Measurements from ENCODE around the gene KCNMA1. TPM values are rescaled to one million over a fixed set of nuclear protein-coding genes. Genes with fewer than 3 reads are reported as not detected.

The KCNMA1 gene
- total and polyA plus RNA-seq, 7 donors: 15.3 to 427 (median 256) TPM

DNA sequence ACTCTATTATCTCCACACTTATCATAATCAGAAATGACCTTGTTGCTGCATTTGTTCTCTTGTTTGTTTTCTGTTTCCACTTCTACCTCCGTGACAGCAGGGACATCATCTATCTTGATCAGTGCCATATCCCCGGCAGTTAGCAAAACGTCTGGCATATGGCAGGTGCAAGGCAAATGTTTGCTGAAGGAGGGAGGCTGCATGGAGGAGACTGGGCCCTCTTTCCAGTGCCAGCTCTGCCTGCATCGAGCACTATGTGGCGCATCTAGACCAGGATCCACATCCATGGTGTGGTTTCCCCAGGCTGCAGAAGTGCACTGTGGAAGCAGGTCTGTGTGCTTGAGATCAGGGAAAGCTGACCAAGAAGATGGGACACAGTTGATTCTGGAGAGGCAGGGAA lies 181.2 kb downstream of the KCNMA1 start:
- intact Hi-C loops (cut with DNase I): loop anchor here (2.0 kb wide), 1 partner anchor 18 kb away; no protein-coding TSS in a partner anchor
- TF ChIP-seq POLR2A (IDR thresholded peaks at IDR 0.05): no peak
- no peak for TF ChIP-seq EP300 (IDR thresholded peaks at IDR 0.05)
- TF ChIP-seq, protein P1, sequence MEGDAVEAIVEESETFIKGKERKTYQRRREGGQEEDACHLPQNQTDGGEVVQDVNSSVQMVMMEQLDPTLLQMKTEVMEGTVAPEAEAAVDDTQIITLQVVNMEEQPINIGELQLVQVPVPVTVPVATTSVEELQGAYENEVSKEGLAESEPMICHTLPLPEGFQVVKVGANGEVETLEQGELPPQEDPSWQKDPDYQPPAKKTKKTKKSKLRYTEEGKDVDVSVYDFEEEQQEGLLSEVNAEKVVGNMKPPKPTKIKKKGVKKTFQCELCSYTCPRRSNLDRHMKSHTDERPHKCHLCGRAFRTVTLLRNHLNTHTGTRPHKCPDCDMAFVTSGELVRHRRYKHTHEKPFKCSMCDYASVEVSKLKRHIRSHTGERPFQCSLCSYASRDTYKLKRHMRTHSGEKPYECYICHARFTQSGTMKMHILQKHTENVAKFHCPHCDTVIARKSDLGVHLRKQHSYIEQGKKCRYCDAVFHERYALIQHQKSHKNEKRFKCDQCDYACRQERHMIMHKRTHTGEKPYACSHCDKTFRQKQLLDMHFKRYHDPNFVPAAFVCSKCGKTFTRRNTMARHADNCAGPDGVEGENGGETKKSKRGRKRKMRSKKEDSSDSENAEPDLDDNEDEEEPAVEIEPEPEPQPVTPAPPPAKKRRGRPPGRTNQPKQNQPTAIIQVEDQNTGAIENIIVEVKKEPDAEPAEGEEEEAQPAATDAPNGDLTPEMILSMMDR (IDR thresholded peaks at IDR 0.05): no peak
- TF ChIP-seq POLR2AphosphoS5 (IDR thresholded peaks at IDR 0.05): no peak
- Histone ChIP-seq H3K36me3 (no peaks in the 10 kb centered on the region), H3K4me3 (no peak overlapping the region), H3K27ac (no peak overlapping the region), H3K4me1 (peaks cover 0 to 34% (median 26%) of the 10 kb centered on the region in 4 donors), H3K27me3 (no peaks in the 10 kb centered on the region), H3K9me3 (no peaks in the 10 kb centered on the region)
- DNase-seq: no peak
- 28 to 66% methylated on average over 5 of the region's 5 CpGs for WGBS, 2 donors

DNA sequence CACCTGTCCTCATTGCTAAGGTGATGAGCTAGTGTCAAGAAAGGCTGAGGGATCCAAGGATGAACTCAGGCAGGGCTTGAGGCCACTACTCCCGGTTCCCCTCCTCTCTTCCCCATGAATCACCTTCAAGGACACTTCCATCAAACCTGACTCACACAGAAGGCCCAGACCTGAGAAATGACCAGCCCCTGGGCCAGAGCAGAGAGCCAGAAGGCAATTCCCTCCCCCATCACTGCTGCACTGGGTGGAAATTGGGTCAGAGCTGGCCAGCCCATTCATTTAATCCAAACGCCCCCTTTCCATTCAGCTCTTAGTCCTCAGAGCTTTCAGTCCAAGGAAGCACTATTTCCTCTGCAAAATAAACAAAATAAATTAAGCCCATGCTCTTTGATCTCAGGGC lies 182.0 kb downstream of the KCNMA1 start:
- intact Hi-C loops (cut with DNase I): no loop called here
- Histone ChIP-seq H3K27ac (no peak overlapping the region), H3K36me3 (no peaks in the 10 kb centered on the region), H3K4me3 (no peak overlapping the region), H3K9me3 (no peaks in the 10 kb centered on the region), H3K27me3 (no peaks in the 10 kb centered on the region), H3K4me1 (peaks cover 0 to 34% (median 26%) of the 10 kb centered on the region in 4 donors)
- TF ChIP-seq EP300 (IDR thresholded peaks at IDR 0.05) (no peak), POLR2AphosphoS5 (IDR thresholded peaks at IDR 0.05) (no peak), POLR2A (IDR thresholded peaks at IDR 0.05) (no peak)
- TF ChIP-seq, protein P1 (IDR thresholded peaks at IDR 0.05): no peak
- 77 to 84% methylated on average over 2 of the region's 2 CpGs for WGBS, 2 donors
- DNase-seq: no peak

DNA sequence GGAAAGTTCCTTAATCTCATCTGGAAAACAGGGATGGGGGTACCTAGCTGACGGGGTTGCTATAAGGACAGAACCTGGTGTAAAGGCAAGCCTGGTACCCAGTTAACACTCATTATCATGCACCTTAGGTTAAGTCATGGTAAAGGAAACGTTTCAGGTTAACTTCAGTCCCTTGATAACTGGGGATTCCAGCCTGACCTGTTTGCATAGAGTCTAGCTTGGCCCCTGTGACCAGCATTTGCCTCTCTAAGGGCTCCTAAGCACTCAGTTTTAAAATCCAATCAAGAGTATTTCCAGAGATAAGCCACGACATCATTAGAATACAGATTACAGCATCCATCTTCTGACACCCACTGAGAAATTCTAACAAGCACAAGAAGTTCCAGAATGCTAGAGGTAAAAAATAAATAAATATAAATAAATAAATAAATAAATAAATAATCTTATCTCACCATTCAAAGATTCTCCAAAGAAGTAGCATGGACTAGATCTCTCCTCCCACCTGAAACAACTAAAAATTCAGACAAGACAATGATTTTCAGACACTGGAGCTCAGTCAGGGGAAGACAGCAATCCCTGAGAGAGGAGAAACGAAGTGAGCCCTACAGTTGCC lies 184.6 kb downstream of the KCNMA1 start:
- Histone ChIP-seq H3K36me3 (no peaks in the 10 kb centered on the region), H3K4me3 (no peak overlapping the region), H3K4me1 (peaks cover 0 to 27% (median 18%) of the 10 kb centered on the region in 4 donors), H3K27me3 (no peaks in the 10 kb centered on the region), H3K27ac (no peak overlapping the region), H3K9me3 (no peaks in the 10 kb centered on the region)
- WGBS, 2 donors: 79% methylated on average over 4 of the region's 4 CpGs
- TF ChIP-seq POLR2AphosphoS5 (IDR thresholded peaks at IDR 0.05) (no peak), EP300 (IDR thresholded peaks at IDR 0.05) (no peak), POLR2A (IDR thresholded peaks at IDR 0.05) (no peak)
- intact Hi-C loops (cut with DNase I): no loop called here
- DNase-seq: no peak

DNA sequence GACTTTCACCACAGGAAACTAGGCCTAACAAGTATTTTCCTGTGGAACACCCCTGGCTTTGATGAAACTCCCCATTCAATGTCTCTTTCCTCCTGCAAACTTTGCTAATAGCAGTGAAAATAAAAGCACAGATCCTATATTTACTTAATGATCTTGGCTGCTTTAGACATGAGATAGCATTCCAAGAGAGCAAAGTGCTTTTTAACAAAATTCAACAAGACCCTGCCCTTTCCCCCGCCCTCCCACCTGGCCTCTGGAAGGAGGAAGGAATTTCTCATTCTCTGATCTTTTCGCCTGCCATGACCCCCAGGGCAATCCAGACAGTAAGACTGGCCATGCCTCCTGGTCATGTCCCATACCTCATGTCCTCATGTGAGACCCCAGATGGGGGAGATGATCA lies 185.7 kb downstream of the KCNMA1 start:
- WGBS, 2 donors: 60 to 72% methylated on average over 2 of the region's 2 CpGs
- H3K27me3 ChIP-seq: no peaks in the 10 kb centered on the region
- H3K27ac ChIP-seq: no peak overlapping the region
- H3K4me3 ChIP-seq: no peak overlapping the region
- no peak for DNase-seq
- H3K36me3 ChIP-seq: no peaks in the 10 kb centered on the region
- intact Hi-C loops (cut with DNase I): no loop called here
- H3K9me3 ChIP-seq: no peaks in the 10 kb centered on the region
- TF ChIP-seq EP300 (IDR thresholded peaks at IDR 0.05) (no peak), POLR2AphosphoS5 (IDR thresholded peaks at IDR 0.05) (no peak), POLR2A (IDR thresholded peaks at IDR 0.05) (no peak)
- TF ChIP-seq, protein P1 (IDR thresholded peaks at IDR 0.05): no peak
- peaks cover 0 to 30% (median 17%) of the 10 kb centered on the region in 4 donors for H3K4me1 ChIP-seq

DNA sequence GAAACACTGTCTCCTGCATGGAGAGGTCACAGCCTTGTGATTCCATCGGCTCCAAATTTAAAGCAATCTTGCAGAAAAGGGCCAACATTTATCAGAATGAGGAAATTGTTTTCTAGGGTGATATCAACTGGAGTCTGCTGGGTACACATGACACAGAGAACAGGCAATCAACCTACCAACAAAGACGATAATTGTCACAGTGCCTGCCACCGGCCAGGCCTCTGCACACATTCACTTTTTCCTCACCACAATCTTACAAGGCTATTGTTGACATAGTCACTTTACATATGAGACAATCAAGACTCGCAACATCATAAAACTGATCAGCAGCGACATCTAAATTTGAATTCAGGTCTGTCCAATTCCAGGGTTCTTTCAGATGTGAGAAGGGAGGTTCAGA lies 189.4 kb downstream of the KCNMA1 start:
- H3K27me3 ChIP-seq: no peaks in the 10 kb centered on the region
- intact Hi-C loops (cut with DNase I): no loop called here
- no peak overlapping the region for H3K4me3 ChIP-seq
- H3K36me3 ChIP-seq: no peaks in the 10 kb centered on the region
- peak overlapping the region in 1 of 4 donors; percentile 17 for H3K27ac ChIP-seq
- H3K9me3 ChIP-seq: no peaks in the 10 kb centered on the region
- DNase-seq: no peak
- peaks cover 0 to 49% (median 18%) of the 10 kb centered on the region in 4 donors for H3K4me1 ChIP-seq
- TF ChIP-seq, protein P1 (IDR thresholded peaks at IDR 0.05): no peak
- TF ChIP-seq POLR2AphosphoS5 (IDR thresholded peaks at IDR 0.05) (no peak), POLR2A (IDR thresholded peaks at IDR 0.05) (no peak)
- WGBS, 2 donors: 20 to 67% methylated on average over 5 of the region's 5 CpGs
